SJCRH30 (cell line): ENCODE measurements around the gene TRPM3. TPM values are rescaled to one million over a fixed set of nuclear protein-coding genes. Genes with fewer than 3 reads are reported as not detected.
A peak's percentile ranks its signal among the peaks of the same experiment; 100 is the strongest.

Source experiments
- DNase-seq, 2 experiments: peaks; one replicate each; pipeline ENCODE4 v3.0.0-alpha.2; 2015 to 2020
- H3K27ac ChIP-seq: fragments of 250-450 bp; sonication (Bioruptor Pico); 2 replicates; pipeline ENCODE4 v1.5.1; 2020; ENCODE audit warnings: mild to moderate bottlenecking, moderate library complexity
- H3K27me3 ChIP-seq: fragments of 250-450 bp; sonication (Bioruptor Pico); 2 replicates; pipeline ENCODE4 v1.5.1; 2020; ENCODE audit warnings: mild to moderate bottlenecking, moderate library complexity
- H3K36me3 ChIP-seq: fragments of 250-450 bp; sonication (Bioruptor Pico); 2 replicates; pipeline ENCODE4 v1.5.1; 2020; ENCODE audit warnings: mild to moderate bottlenecking, moderate library complexity
- H3K4me1 ChIP-seq: fragments of 250-450 bp; sonication (Bioruptor Pico); 2 replicates; pipeline ENCODE4 v1.5.1; 2020; ENCODE audit warnings: mild to moderate bottlenecking, moderate library complexity
- H3K4me3 ChIP-seq: fragments of 250-450 bp; sonication (Bioruptor Pico); 2 replicates; pipeline ENCODE4 v1.5.1; 2020; ENCODE audit warnings: mild to moderate bottlenecking, moderate library complexity
- H3K9me3 ChIP-seq: fragments of 250-450 bp; sonication (Bioruptor Pico); replicated peaks from 2 replicates; pipeline ENCODE4 v1.5.1; 2020; ENCODE audit warnings: mild to moderate bottlenecking, moderate library complexity
- total RNA-seq: library from RNA; depleted of rRNA; stranded (reverse); fragments of >200 nt; shearing (Covaris generic); gene quantifications from 2 replicates; pipeline ENCODE4 v1.2.3, GENCODE V29; 2014

The TRPM3 gene
- total RNA-seq, 1 experiment from 2014 or later, result 0.30 TPM

GRCh38 chr9:70859694-70860093, 261.7 kb downstream of the TRPM3 start:
- no peaks in the 10 kb centered on the region for H3K36me3 ChIP-seq
- no peaks in the 10 kb centered on the region for H3K4me1 ChIP-seq
- H3K4me3 ChIP-seq, result no peak overlapping the region
- H3K9me3 ChIP-seq, result no peaks in the 10 kb centered on the region
- no peak for DNase-seq
- H3K27me3 ChIP-seq, result peaks cover 24% of the 10 kb centered on the region
- no peak overlapping the region for H3K27ac ChIP-seq

GRCh38 chr9:70856411-70856810, 265.0 kb downstream of the TRPM3 start:
- no peak overlapping the region for H3K27ac ChIP-seq
- no peak overlapping the region for H3K4me3 ChIP-seq
- no peak for DNase-seq

GRCh38 chr9:70852711-70853240, 268.6 kb downstream of the TRPM3 start:
- no peak for DNase-seq

More at GRCh38 chr9:70856411-70856810, 265.0 kb downstream of the TRPM3 start:
- H3K4me1 ChIP-seq, result no peaks in the 10 kb centered on the region
- H3K36me3 ChIP-seq, result no peaks in the 10 kb centered on the region
- no peaks in the 10 kb centered on the region for H3K9me3 ChIP-seq
- H3K27me3 ChIP-seq, result peaks cover 28% of the 10 kb centered on the region

GRCh38 chr9:70840266-70840665, 281.2 kb downstream of the TRPM3 start:
- H3K27me3 ChIP-seq, result no peaks in the 10 kb centered on the region
- no peaks in the 10 kb centered on the region for H3K36me3 ChIP-seq
- no peaks in the 10 kb centered on the region for H3K9me3 ChIP-seq
- DNase-seq, result no peak
- no peaks in the 10 kb centered on the region for H3K4me1 ChIP-seq
- H3K27ac ChIP-seq, result no peak overlapping the region
- H3K4me3 ChIP-seq, result no peak overlapping the region

More at GRCh38 chr9:70852711-70853240, 268.6 kb downstream of the TRPM3 start:
- Histone ChIP-seq H3K27ac (no peak overlapping the region), H3K4me3 (no peak overlapping the region), H3K4me1 (no peaks in the 10 kb centered on the region), H3K9me3 (no peaks in the 10 kb centered on the region), H3K27me3 (peaks cover 21% of the 10 kb centered on the region), H3K36me3 (no peaks in the 10 kb centered on the region)

- no peak overlapping the region for H3K4me3 ChIP-seq
- no peak for DNase-seq
- H3K4me1 ChIP-seq, result no peaks in the 10 kb centered on the region
Measured at GRCh38 chr9:70835323-70835722, 286.1 kb downstream of the TRPM3 start.

GRCh38 chr9:70832492-70832891, 288.9 kb downstream of the TRPM3 start:
- no peaks in the 10 kb centered on the region for H3K9me3 ChIP-seq
- H3K4me3 ChIP-seq, result no peak overlapping the region
- no peaks in the 10 kb centered on the region for H3K4me1 ChIP-seq
- H3K36me3 ChIP-seq, result no peaks in the 10 kb centered on the region
- DNase-seq, result no peak
- no peaks in the 10 kb centered on the region; the same call in 1 of the 2 replicates for H3K27me3 ChIP-seq
- H3K27ac ChIP-seq, result no peak overlapping the region

More at GRCh38 chr9:70835323-70835722, 286.1 kb downstream of the TRPM3 start:
- no peaks in the 10 kb centered on the region for H3K9me3 ChIP-seq
- no peak overlapping the region for H3K27ac ChIP-seq
- no peaks in the 10 kb centered on the region for H3K27me3 ChIP-seq
- H3K36me3 ChIP-seq, result no peaks in the 10 kb centered on the region

- no peaks in the 10 kb centered on the region for H3K9me3 ChIP-seq
- no peak overlapping the region for H3K27ac ChIP-seq
- H3K4me1 ChIP-seq, result no peaks in the 10 kb centered on the region
- peak in 1 of 2 experiments; percentile 20 for DNase-seq
- no peaks in the 10 kb centered on the region; the same call in none of the 2 replicates for H3K27me3 ChIP-seq
- no peaks in the 10 kb centered on the region for H3K36me3 ChIP-seq
- no peak overlapping the region for H3K4me3 ChIP-seq
Measured at GRCh38 chr9:70830618-70831017, 290.8 kb downstream of the TRPM3 start.

- H3K36me3 ChIP-seq, result no peaks in the 10 kb centered on the region
- H3K4me3 ChIP-seq, result no peak overlapping the region
- DNase-seq, result no peak
- H3K9me3 ChIP-seq, result no peaks in the 10 kb centered on the region
- H3K4me1 ChIP-seq, result no peaks in the 10 kb centered on the region
- H3K27me3 ChIP-seq, result no peaks in the 10 kb centered on the region; the same call in none of the 2 replicates
- no peak overlapping the region for H3K27ac ChIP-seq
Measured at GRCh38 chr9:70829591-70830265, 291.7 kb downstream of the TRPM3 start.

- H3K36me3 ChIP-seq, result no peaks in the 10 kb centered on the region
Measured at GRCh38 chr9:70826562-70826961, 294.9 kb downstream of the TRPM3 start.

GRCh38 chr9:70823284-70823683, 298.1 kb downstream of the TRPM3 start:
- no peaks in the 10 kb centered on the region for H3K36me3 ChIP-seq
- H3K4me1 ChIP-seq, result no peaks in the 10 kb centered on the region
- H3K9me3 ChIP-seq, result no peaks in the 10 kb centered on the region
- no peak overlapping the region for H3K27ac ChIP-seq
- no peaks in the 10 kb centered on the region; the same call in none of the 2 replicates for H3K27me3 ChIP-seq
- H3K4me3 ChIP-seq, result no peak overlapping the region
- DNase-seq, result no peak

More at GRCh38 chr9:70826562-70826961, 294.9 kb downstream of the TRPM3 start:
- no peak for DNase-seq
- no peaks in the 10 kb centered on the region for H3K4me1 ChIP-seq
- no peaks in the 10 kb centered on the region; the same call in none of the 2 replicates for H3K27me3 ChIP-seq
- no peaks in the 10 kb centered on the region for H3K9me3 ChIP-seq
- no peak overlapping the region for H3K4me3 ChIP-seq
- H3K27ac ChIP-seq, result no peak overlapping the region

- Histone ChIP-seq H3K4me1 (no peaks in the 10 kb centered on the region), H3K27me3 (no peaks in the 10 kb centered on the region; the same call in 1 of the 2 replicates), H3K27ac (no peak overlapping the region), H3K4me3 (no peak overlapping the region), H3K9me3 (no peaks in the 10 kb centered on the region; the same call in 1 of the 2 replicates), H3K36me3 (no peaks in the 10 kb centered on the region)
- no peak for DNase-seq
Measured at GRCh38 chr9:70817311-70817710, 304.1 kb downstream of the TRPM3 start.

- Histone ChIP-seq H3K27ac (no peak overlapping the region), H3K4me1 (no peaks in the 10 kb centered on the region), H3K4me3 (no peak overlapping the region), H3K9me3 (no peaks in the 10 kb centered on the region; the same call in 1 of the 2 replicates), H3K36me3 (no peaks in the 10 kb centered on the region), H3K27me3 (no peaks in the 10 kb centered on the region; the same call in 1 of the 2 replicates)
- DNase-seq, result no peak
Measured at GRCh38 chr9:70816891-70817290, 304.5 kb downstream of the TRPM3 start.

- no peak for DNase-seq
- no peaks in the 10 kb centered on the region; the same call in 1 of the 2 replicates for H3K27me3 ChIP-seq
- no peak overlapping the region for H3K27ac ChIP-seq
- H3K4me3 ChIP-seq, result no peak overlapping the region
- no peaks in the 10 kb centered on the region; the same call in 1 of the 2 replicates for H3K9me3 ChIP-seq
- no peaks in the 10 kb centered on the region for H3K36me3 ChIP-seq
- no peaks in the 10 kb centered on the region for H3K4me1 ChIP-seq
Measured at GRCh38 chr9:70816316-70816715, 305.1 kb downstream of the TRPM3 start.

- H3K9me3 ChIP-seq, result no peaks in the 10 kb centered on the region; the same call in 1 of the 2 replicates
- DNase-seq, result no peak
- H3K36me3 ChIP-seq, result no peaks in the 10 kb centered on the region
- no peak overlapping the region for H3K4me3 ChIP-seq
- no peak overlapping the region for H3K27ac ChIP-seq
- H3K27me3 ChIP-seq, result no peaks in the 10 kb centered on the region; the same call in 1 of the 2 replicates
- H3K4me1 ChIP-seq, result no peaks in the 10 kb centered on the region
Measured at GRCh38 chr9:70814597-70814996, 306.8 kb downstream of the TRPM3 start.

- no peaks in the 10 kb centered on the region; the same call in 1 of the 2 replicates for H3K27me3 ChIP-seq
- DNase-seq, result no peak
- no peak overlapping the region for H3K27ac ChIP-seq
- H3K4me1 ChIP-seq, result no peaks in the 10 kb centered on the region
- H3K36me3 ChIP-seq, result no peaks in the 10 kb centered on the region
- no peaks in the 10 kb centered on the region; the same call in 1 of the 2 replicates for H3K9me3 ChIP-seq
- H3K4me3 ChIP-seq, result no peak overlapping the region
Measured at GRCh38 chr9:70813141-70813540, 308.3 kb downstream of the TRPM3 start.
